Measurements from ENCODE around the gene WWOX.
A peak's percentile ranks its signal among the peaks of the same experiment; 100 is the strongest.

Gene WWOX

DNA sequence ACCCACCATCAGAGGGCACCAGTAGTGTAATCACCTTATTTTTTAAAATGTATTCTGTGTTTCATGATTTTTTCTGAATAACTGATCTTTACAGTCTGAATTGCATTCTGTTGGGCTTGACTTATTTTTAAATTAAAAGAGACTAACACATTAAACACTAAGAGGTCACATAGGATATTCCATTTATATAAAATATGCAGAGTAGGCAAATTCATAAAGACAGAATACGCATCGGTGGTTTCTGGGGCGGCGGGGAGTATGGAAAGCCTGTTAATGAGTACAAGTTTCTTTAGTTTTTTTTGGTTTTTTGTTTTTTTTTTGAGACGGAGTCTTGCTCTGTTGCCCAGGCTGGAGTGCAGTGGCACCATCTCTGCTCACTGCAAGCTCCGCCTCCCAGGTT, 366.3 kb downstream of the WWOX start:
- Histone ChIP-seq H3K56ac (ENCODE audit: low read length) (no peak overlapping the region), H3K36me3 (ENCODE audit: control insufficient read depth, insufficient read depth, low read length) (no peaks in the 10 kb centered on the region), H2BK120ac (ENCODE audit: low read depth, low read length) (no peak overlapping the region), H3K4me1 (ENCODE audit: control insufficient read depth, low read depth, low read length) (no peaks in the 10 kb centered on the region), H3K27ac (ENCODE audit: low read depth, low read length) (no peak overlapping the region), H4K8ac (ENCODE audit: low read depth, low read length) (no peak overlapping the region), H3K18ac (ENCODE audit: low read length) (no peak overlapping the region), H2AK5ac (ENCODE audit: low read length) (no peak overlapping the region), H3K79me2 (ENCODE audit: control insufficient read depth, insufficient read depth, low read length) (no peaks in the 10 kb centered on the region), H3K23ac (ENCODE audit: low read length) (no peak overlapping the region), H4K5ac (ENCODE audit: low read length) (no peak overlapping the region), H3K79me1 (ENCODE audit: low read length) (no peaks in the 10 kb centered on the region), H3K4me2 (ENCODE audit: low read length) (no peak overlapping the region), H3K4me3 (ENCODE audit: low read length) (no peak overlapping the region), H2BK5ac (ENCODE audit: low read length) (no peak overlapping the region), H3K4ac (ENCODE audit: low read depth, low read length) (no peak overlapping the region), H3K27me3 (ENCODE audit: insufficient read depth, low read length, poor library complexity) (no peaks in the 10 kb centered on the region), H3K9ac (ENCODE audit: low read length) (no peak overlapping the region), H2BK15ac (replicated peaks; ENCODE audit: low read depth) (no peak overlapping the region)
- WGBS (ENCODE audit: extremely low coverage, insufficient coverage, low lambda C conversion rate): no CpG with 5 or more reads among the region's 6 CpGs
- DNase-seq: no peak

GRCh38 chr16:78469787-78470186, 370.3 kb downstream of the WWOX start:
- Histone ChIP-seq H3K4me1 (ENCODE audit: control insufficient read depth, low read depth, low read length) (peaks cover 4% of the 10 kb centered on the region), H3K79me2 (ENCODE audit: control insufficient read depth, insufficient read depth, low read length) (no peaks in the 10 kb centered on the region), H3K4me2 (ENCODE audit: low read length) (no peak overlapping the region), H2AK5ac (ENCODE audit: low read length) (no peak overlapping the region), H3K4ac (ENCODE audit: low read depth, low read length) (no peak overlapping the region), H3K9ac (ENCODE audit: low read length) (no peak overlapping the region), H4K8ac (ENCODE audit: low read depth, low read length) (no peak overlapping the region), H3K4me3 (ENCODE audit: low read length) (no peak overlapping the region), H3K27me3 (ENCODE audit: insufficient read depth, low read length, poor library complexity) (no peaks in the 10 kb centered on the region), H2BK120ac (ENCODE audit: low read depth, low read length) (no peak overlapping the region), H2BK15ac (replicated peaks; ENCODE audit: low read depth) (no peak overlapping the region), H3K23ac (ENCODE audit: low read length) (no peak overlapping the region), H3K27ac (ENCODE audit: low read depth, low read length) (no peak overlapping the region), H3K18ac (ENCODE audit: low read length) (no peak overlapping the region), H4K5ac (ENCODE audit: low read length) (no peak overlapping the region), H2BK5ac (ENCODE audit: low read length) (no peak overlapping the region), H3K79me1 (ENCODE audit: low read length) (no peaks in the 10 kb centered on the region), H3K56ac (ENCODE audit: low read length) (no peak overlapping the region), H3K36me3 (ENCODE audit: control insufficient read depth, insufficient read depth, low read length) (no peaks in the 10 kb centered on the region)
- no CpG with 5 or more reads among the region's 4 CpGs for WGBS (ENCODE audit: extremely low coverage, insufficient coverage, low lambda C conversion rate)
- DNase-seq: peak; percentile 35

DNA sequence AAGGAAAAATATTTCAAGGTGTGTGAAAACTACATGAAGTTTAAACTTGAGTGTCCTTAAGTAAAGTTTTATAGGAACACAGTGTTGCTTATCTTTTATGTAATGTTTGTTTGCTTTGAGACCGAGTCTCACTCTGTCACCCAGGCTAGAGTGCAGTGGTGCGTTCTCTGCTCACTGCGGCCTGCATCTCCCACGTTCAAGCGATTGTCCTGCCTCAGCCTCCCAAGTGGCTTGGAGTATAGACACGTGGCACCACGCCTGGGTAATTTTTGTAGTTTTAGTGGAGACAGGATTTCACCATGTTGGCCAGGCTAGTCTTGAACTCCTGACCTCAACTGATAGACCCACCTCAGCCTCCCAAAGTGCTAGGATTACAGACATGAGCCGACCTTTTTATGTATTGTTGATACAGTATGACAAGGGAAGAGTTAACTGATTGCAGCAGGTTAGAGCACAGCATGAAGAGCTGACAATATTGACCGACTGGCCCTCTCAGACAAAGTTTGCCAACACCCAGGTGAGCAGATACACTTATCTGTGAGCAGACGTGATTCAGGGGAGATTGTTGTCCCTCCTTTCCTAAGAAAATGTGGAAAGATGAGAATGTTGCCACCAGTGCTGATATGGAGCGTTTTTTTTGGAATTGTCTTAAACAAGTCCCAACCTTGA, 373.7 kb downstream of the WWOX start:
- Histone ChIP-seq H3K56ac (ENCODE audit: low read length) (no peak overlapping the region), H3K9ac (ENCODE audit: low read length) (no peak overlapping the region), H3K4me2 (ENCODE audit: low read length) (no peak overlapping the region), H2BK5ac (ENCODE audit: low read length) (no peak overlapping the region), H2BK15ac (replicated peaks; ENCODE audit: low read depth) (no peak overlapping the region), H3K4me3 (ENCODE audit: low read length) (no peak overlapping the region), H3K79me1 (ENCODE audit: low read length) (no peaks in the 10 kb centered on the region), H2AK5ac (ENCODE audit: low read length) (no peak overlapping the region), H3K27me3 (ENCODE audit: insufficient read depth, low read length, poor library complexity) (no peaks in the 10 kb centered on the region), H3K4ac (ENCODE audit: low read depth, low read length) (no peak overlapping the region), H3K79me2 (ENCODE audit: control insufficient read depth, insufficient read depth, low read length) (no peaks in the 10 kb centered on the region), H3K23ac (ENCODE audit: low read length) (no peak overlapping the region), H3K36me3 (ENCODE audit: control insufficient read depth, insufficient read depth, low read length) (no peaks in the 10 kb centered on the region), H3K18ac (ENCODE audit: low read length) (no peak overlapping the region), H4K8ac (ENCODE audit: low read depth, low read length) (no peak overlapping the region), H3K4me1 (ENCODE audit: control insufficient read depth, low read depth, low read length) (peaks cover 4% of the 10 kb centered on the region), H3K27ac (ENCODE audit: low read depth, low read length) (no peak overlapping the region), H2BK120ac (ENCODE audit: low read depth, low read length) (no peak overlapping the region), H4K5ac (ENCODE audit: low read length) (no peak overlapping the region)
- DNase-seq: no peak
- no CpG with 5 or more reads among the region's 11 CpGs for WGBS (ENCODE audit: extremely low coverage, insufficient coverage, low lambda C conversion rate)

GRCh38 chr16:78474762-78475161, 375.3 kb downstream of the WWOX start:
- Histone ChIP-seq H3K56ac (ENCODE audit: low read length) (no peak overlapping the region), H3K4me1 (ENCODE audit: control insufficient read depth, low read depth, low read length) (peaks cover 4% of the 10 kb centered on the region), H3K27me3 (ENCODE audit: insufficient read depth, low read length, poor library complexity) (no peaks in the 10 kb centered on the region), H3K9ac (ENCODE audit: low read length) (no peak overlapping the region), H2BK5ac (ENCODE audit: low read length) (no peak overlapping the region), H2AK5ac (ENCODE audit: low read length) (no peak overlapping the region), H3K27ac (ENCODE audit: low read depth, low read length) (no peak overlapping the region), H4K5ac (ENCODE audit: low read length) (no peak overlapping the region), H2BK15ac (replicated peaks; ENCODE audit: low read depth) (no peak overlapping the region), H3K4me3 (ENCODE audit: low read length) (no peak overlapping the region), H3K36me3 (ENCODE audit: control insufficient read depth, insufficient read depth, low read length) (no peaks in the 10 kb centered on the region), H3K18ac (ENCODE audit: low read length) (no peak overlapping the region), H3K4ac (ENCODE audit: low read depth, low read length) (no peak overlapping the region), H3K79me2 (ENCODE audit: control insufficient read depth, insufficient read depth, low read length) (no peaks in the 10 kb centered on the region), H2BK120ac (ENCODE audit: low read depth, low read length) (no peak overlapping the region), H4K8ac (ENCODE audit: low read depth, low read length) (no peak overlapping the region), H3K23ac (ENCODE audit: low read length) (no peak overlapping the region), H3K4me2 (ENCODE audit: low read length) (no peak overlapping the region), H3K79me1 (ENCODE audit: low read length) (no peaks in the 10 kb centered on the region)
- no peak for DNase-seq
- WGBS (ENCODE audit: extremely low coverage, insufficient coverage, low lambda C conversion rate): no CpG with 5 or more reads among the region's 4 CpGs

DNA sequence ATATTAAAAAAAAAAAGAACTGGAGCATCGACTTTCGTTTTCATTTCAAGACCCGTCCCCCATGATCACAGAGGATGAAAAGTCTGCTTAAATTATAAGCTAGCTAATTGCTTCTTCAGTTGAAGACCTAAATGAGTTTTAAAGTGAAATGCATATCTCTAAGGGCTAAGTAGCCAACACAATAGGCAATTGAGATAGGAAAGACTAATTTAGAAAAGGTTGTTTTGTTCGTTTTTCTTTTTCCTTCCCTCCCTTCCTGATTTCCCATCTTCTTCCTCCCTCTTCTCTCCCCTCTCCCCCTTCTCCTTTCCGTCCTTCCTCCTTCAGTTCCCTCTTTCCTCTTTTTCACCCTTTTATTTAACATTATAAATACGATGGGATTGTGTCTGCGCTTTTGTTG, 377.2 kb downstream of the WWOX start:
- Histone ChIP-seq H3K79me2 (ENCODE audit: control insufficient read depth, insufficient read depth, low read length) (no peaks in the 10 kb centered on the region), H3K36me3 (ENCODE audit: control insufficient read depth, insufficient read depth, low read length) (no peaks in the 10 kb centered on the region), H2AK5ac (ENCODE audit: low read length) (no peak overlapping the region), H3K4me3 (ENCODE audit: low read length) (no peak overlapping the region), H2BK120ac (ENCODE audit: low read depth, low read length) (no peak overlapping the region), H3K18ac (ENCODE audit: low read length) (no peak overlapping the region), H3K4ac (ENCODE audit: low read depth, low read length) (no peak overlapping the region), H3K56ac (ENCODE audit: low read length) (no peak overlapping the region), H4K8ac (ENCODE audit: low read depth, low read length) (no peak overlapping the region), H2BK15ac (replicated peaks; ENCODE audit: low read depth) (no peak overlapping the region), H3K79me1 (ENCODE audit: low read length) (no peaks in the 10 kb centered on the region), H3K27ac (ENCODE audit: low read depth, low read length) (no peak overlapping the region), H3K27me3 (ENCODE audit: insufficient read depth, low read length, poor library complexity) (no peaks in the 10 kb centered on the region), H3K23ac (ENCODE audit: low read length) (no peak overlapping the region), H3K4me1 (ENCODE audit: control insufficient read depth, low read depth, low read length) (no peaks in the 10 kb centered on the region), H3K4me2 (ENCODE audit: low read length) (no peak overlapping the region), H3K9ac (ENCODE audit: low read length) (no peak overlapping the region), H4K5ac (ENCODE audit: low read length) (no peak overlapping the region), H2BK5ac (ENCODE audit: low read length) (no peak overlapping the region)
- DNase-seq: no peak
- 100% methylated on average over 1 of the region's 7 CpGs for WGBS (ENCODE audit: extremely low coverage, insufficient coverage, low lambda C conversion rate)

DNA sequence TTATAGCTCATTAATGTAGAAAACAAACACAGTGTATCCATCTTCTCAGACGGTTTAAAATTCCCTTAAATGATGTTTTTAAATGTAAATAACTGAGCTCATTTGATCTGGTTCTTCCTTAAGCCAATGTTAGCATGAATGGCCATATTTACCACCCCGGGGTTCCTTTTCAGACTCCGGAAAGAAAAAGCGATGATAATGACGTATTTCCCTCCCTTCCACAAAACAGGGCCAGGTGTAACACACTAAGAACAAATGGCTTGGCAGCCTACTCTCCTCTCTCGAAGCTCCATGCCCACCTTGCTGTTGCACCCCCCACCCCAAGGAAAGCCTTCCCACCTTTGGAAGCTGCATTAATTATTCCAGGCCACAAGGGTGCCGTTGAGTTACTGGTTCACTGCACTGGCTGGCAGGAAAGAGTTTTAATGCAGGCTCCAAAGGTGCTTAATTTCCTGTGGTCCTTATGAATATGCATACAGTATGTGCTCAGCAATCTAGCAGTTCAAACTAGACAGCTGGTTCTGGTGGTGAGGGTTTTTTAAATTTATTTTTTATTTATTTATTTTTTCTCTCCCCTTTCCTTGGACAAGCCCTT, 378.9 kb downstream of the WWOX start:
- H3K4me1 ChIP-seq (ENCODE audit: control insufficient read depth, low read depth, low read length): no peaks in the 10 kb centered on the region
- H3K27ac ChIP-seq (ENCODE audit: low read depth, low read length): no peak overlapping the region
- H3K4me3 ChIP-seq (ENCODE audit: low read length): no peak overlapping the region
- WGBS (ENCODE audit: extremely low coverage, insufficient coverage, low lambda C conversion rate): no CpG with 5 or more reads among the region's 7 CpGs
- no peak overlapping the region for H4K5ac ChIP-seq (ENCODE audit: low read length)
- H2BK5ac ChIP-seq (ENCODE audit: low read length): no peak overlapping the region
- no peaks in the 10 kb centered on the region for H3K79me2 ChIP-seq (ENCODE audit: control insufficient read depth, insufficient read depth, low read length)
- DNase-seq: peak; percentile 63
- no peak overlapping the region for H3K9ac ChIP-seq (ENCODE audit: low read length)
- no peaks in the 10 kb centered on the region for H3K79me1 ChIP-seq (ENCODE audit: low read length)
- H4K8ac ChIP-seq (ENCODE audit: low read depth, low read length): no peak overlapping the region
- H3K18ac ChIP-seq (ENCODE audit: low read length): no peak overlapping the region
- no peaks in the 10 kb centered on the region for H3K36me3 ChIP-seq (ENCODE audit: control insufficient read depth, insufficient read depth, low read length)
- H2AK5ac ChIP-seq (ENCODE audit: low read length): no peak overlapping the region
- H3K4ac ChIP-seq (ENCODE audit: low read depth, low read length): no peak overlapping the region
- H2BK15ac ChIP-seq (replicated peaks; ENCODE audit: low read depth): peak overlapping the region; percentile 3
- H3K4me2 ChIP-seq (ENCODE audit: low read length): no peak overlapping the region
- H3K27me3 ChIP-seq (ENCODE audit: insufficient read depth, low read length, poor library complexity): no peaks in the 10 kb centered on the region
- H2BK120ac ChIP-seq (ENCODE audit: low read depth, low read length): no peak overlapping the region
- H3K23ac ChIP-seq (ENCODE audit: low read length): no peak overlapping the region
- H3K56ac ChIP-seq (ENCODE audit: low read length): no peak overlapping the region

Data from mesendoderm (in vitro differentiated cells).